Loucy (cell line): Measurements from ENCODE around the gene EPHA8.

Experiments
- H2AFZ ChIP-seq: fragments of 200-600 bp; sonication (generic); 2 replicates; pipeline ENCODE4 v1.6.0; 2016; ENCODE audit warnings: antibody characterized with exemption, mild to moderate bottlenecking, low read length, moderate library complexity
- H3F3A ChIP-seq: fragments of 200-600 bp; 2 replicates; pipeline ENCODE4 v1.6.0; 2016; ENCODE audit warnings: antibody characterized with exemption, low read depth, mild to moderate bottlenecking
- H3K27me3 ChIP-seq: fragments of 200-600 bp; sonication (generic); 2 replicates; pipeline ENCODE4 v1.6.1; 2014; ENCODE audit warnings: low read length, mild to moderate bottlenecking; ENCODE audit not compliant: insufficient read depth, poor library complexity, severe bottlenecking
- H3K36me3 ChIP-seq: fragments of 200-600 bp; sonication (generic); 2 replicates; pipeline ENCODE4 v1.6.1; 2016; ENCODE audit warnings: low read length; ENCODE audit not compliant: insufficient read depth
- H3K4me1 ChIP-seq: fragments of 200-600 bp; sonication (generic); 2 replicates; pipeline ENCODE4 v1.5.1; 2014; ENCODE audit warnings: low read length, mild to moderate bottlenecking; ENCODE audit not compliant: insufficient read depth, poor library complexity, severe bottlenecking
- H3K4me2 ChIP-seq: fragments of 200-600 bp; sonication (generic); 2 replicates; pipeline ENCODE4 v1.6.0; 2014; ENCODE audit warnings: antibody characterized with exemption, low read length, low read depth, mild to moderate bottlenecking; ENCODE audit not compliant: poor library complexity, severe bottlenecking
- H3K4me3 ChIP-seq: fragments of 200-600 bp; sonication (generic); 2 replicates; pipeline ENCODE4 v1.5.1; 2014; ENCODE audit warnings: low read length, mild to moderate bottlenecking, mixed read lengths; ENCODE audit not compliant: poor library complexity, severe bottlenecking
- H3K79me2 ChIP-seq: fragments of 200-600 bp; sonication (generic); 2 replicates; pipeline ENCODE4 v1.6.1; 2014; ENCODE audit warnings: low read length; ENCODE audit not compliant: insufficient read depth
- H3K9ac ChIP-seq: fragments of 200-600 bp; sonication (generic); 2 replicates; pipeline ENCODE4 v1.6.0; 2014; ENCODE audit warnings: mild to moderate bottlenecking, low read depth, low read length, moderate library complexity; ENCODE audit not compliant: poor library complexity, severe bottlenecking
- H3K9me2 ChIP-seq: fragments of 200-600 bp; sonication (generic); replicated peaks from 2 replicates; pipeline ENCODE4 v1.6.1; 2016; ENCODE audit warnings: low read depth, low read length, mixed read lengths
- H3K9me3 ChIP-seq: fragments of 200-600 bp; sonication (generic); 2 replicates; pipeline ENCODE4 v1.6.1; 2014; ENCODE audit warnings: mild to moderate bottlenecking, antibody characterized with exemption, low read length, low read depth; ENCODE audit not compliant: insufficient read depth
- H4K20me1 ChIP-seq: fragments of 200-600 bp; sonication (generic); 2 replicates; pipeline ENCODE4 v1.6.0; 2014; ENCODE audit warnings: antibody characterized with exemption, low read length, mild to moderate bottlenecking; ENCODE audit not compliant: insufficient read depth, poor library complexity, severe bottlenecking
- EZH2phosphoT487 ChIP-seq: fragments of 200-600 bp; IDR thresholded peaks from 2 replicates; pipeline ENCODE4 v1.6.1; 2018; ENCODE audit warnings: antibody characterized with exemption, mild to moderate bottlenecking, moderate library complexity, borderline replicate concordance
- TF ChIP-seq, protein P1 (sequence below): fragments of 200-600 bp; sonication (generic); conservative IDR thresholded peaks from 2 replicates; pipeline ENCODE4 v1.5.1; 2014; ENCODE audit warnings: mild to moderate bottlenecking, antibody characterized with exemption, low read length

EPHA8 gene

DNA sequence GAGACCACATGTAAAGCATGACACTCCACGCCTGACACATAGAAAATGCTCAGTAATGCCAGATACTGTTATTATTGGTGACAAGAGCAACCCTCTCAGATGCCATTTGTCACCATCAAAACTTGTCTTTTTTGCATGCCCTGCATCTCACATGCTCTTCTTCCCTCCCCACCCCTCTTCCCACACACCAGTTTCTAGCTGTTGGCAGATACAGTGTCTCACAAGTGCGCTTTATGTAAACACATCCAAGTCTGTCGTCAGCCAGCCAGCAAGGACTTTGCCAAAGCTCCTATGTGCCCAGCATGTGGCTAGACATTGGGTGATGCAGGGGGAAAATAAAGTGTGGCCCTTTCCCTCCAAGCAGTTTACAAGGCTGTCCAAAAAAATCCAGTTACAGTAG is 44.9 kb upstream of the EPHA8 start:
- Histone ChIP-seq H3K36me3 (peaks cover 88% of the 10 kb centered on the region; the same call in 1 of the 2 replicates), H4K20me1 (no peaks in the 10 kb centered on the region), H3K9ac (no peak overlapping the region)

DNA sequence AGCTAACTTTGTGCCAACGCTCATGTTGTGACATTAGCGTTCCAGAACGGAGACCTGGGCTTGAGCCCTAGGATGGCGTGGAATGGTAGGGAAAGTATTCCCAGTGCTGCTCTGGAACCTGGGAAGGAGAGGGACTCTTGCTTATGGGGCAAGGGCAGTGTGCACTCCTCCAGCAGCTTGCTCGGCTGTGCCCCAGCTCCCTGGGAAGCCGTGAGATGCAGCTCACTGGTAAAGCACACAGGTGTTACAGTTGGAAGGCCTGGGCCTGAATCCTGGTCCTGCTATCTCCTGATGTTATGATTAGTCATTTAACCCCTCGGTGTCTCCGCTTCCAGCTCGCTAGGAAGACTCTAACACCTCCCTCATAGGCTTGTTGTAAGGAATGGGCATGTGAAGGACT is 42.4 kb upstream of the EPHA8 start:
- Histone ChIP-seq H3K9ac (no peak overlapping the region), H3F3A (no peaks in the 10 kb centered on the region), H2AFZ (no peak overlapping the region), H3K27me3 (no peaks in the 10 kb centered on the region), H3K79me2 (no peaks in the 10 kb centered on the region), H3K36me3 (peaks cover 92% of the 10 kb centered on the region; the same call in 1 of the 2 replicates), H3K9me2 (no peaks in the 10 kb centered on the region), H4K20me1 (no peaks in the 10 kb centered on the region), H3K9me3 (no peaks in the 10 kb centered on the region), H3K4me3 (no peak overlapping the region), H3K4me1 (no peaks in the 10 kb centered on the region), H3K4me2 (no peak overlapping the region)
- no peak for TF ChIP-seq EZH2phosphoT487
- TF ChIP-seq, protein P1, sequence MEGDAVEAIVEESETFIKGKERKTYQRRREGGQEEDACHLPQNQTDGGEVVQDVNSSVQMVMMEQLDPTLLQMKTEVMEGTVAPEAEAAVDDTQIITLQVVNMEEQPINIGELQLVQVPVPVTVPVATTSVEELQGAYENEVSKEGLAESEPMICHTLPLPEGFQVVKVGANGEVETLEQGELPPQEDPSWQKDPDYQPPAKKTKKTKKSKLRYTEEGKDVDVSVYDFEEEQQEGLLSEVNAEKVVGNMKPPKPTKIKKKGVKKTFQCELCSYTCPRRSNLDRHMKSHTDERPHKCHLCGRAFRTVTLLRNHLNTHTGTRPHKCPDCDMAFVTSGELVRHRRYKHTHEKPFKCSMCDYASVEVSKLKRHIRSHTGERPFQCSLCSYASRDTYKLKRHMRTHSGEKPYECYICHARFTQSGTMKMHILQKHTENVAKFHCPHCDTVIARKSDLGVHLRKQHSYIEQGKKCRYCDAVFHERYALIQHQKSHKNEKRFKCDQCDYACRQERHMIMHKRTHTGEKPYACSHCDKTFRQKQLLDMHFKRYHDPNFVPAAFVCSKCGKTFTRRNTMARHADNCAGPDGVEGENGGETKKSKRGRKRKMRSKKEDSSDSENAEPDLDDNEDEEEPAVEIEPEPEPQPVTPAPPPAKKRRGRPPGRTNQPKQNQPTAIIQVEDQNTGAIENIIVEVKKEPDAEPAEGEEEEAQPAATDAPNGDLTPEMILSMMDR: no peak

More for the DNA sequence above, 44.9 kb upstream of the EPHA8 start:
- Histone ChIP-seq H3K9me2 (no peaks in the 10 kb centered on the region), H3K27me3 (no peaks in the 10 kb centered on the region), H3K79me2 (no peaks in the 10 kb centered on the region), H3K4me3 (no peak overlapping the region), H3K4me2 (no peak overlapping the region), H3F3A (no peaks in the 10 kb centered on the region), H3K4me1 (no peaks in the 10 kb centered on the region), H2AFZ (no peak overlapping the region), H3K9me3 (no peaks in the 10 kb centered on the region)
- TF ChIP-seq EZH2phosphoT487: no peak
- TF ChIP-seq, protein P1: no peak

GRCh38 chr1:22521692-22522091 is 41.6 kb upstream of the EPHA8 start:
- TF ChIP-seq EZH2phosphoT487: no peak
- TF ChIP-seq, protein P1: no peak
- Histone ChIP-seq H3K4me1 (no peaks in the 10 kb centered on the region), H3K27me3 (no peaks in the 10 kb centered on the region), H3K36me3 (peaks cover 93% of the 10 kb centered on the region; the same call in 1 of the 2 replicates), H3K4me2 (no peak overlapping the region), H4K20me1 (no peaks in the 10 kb centered on the region), H3K9me3 (no peaks in the 10 kb centered on the region), H2AFZ (no peak overlapping the region), H3K9me2 (no peaks in the 10 kb centered on the region), H3K79me2 (no peaks in the 10 kb centered on the region), H3K4me3 (no peak overlapping the region), H3F3A (no peaks in the 10 kb centered on the region), H3K9ac (no peak overlapping the region)
